Stimulated activated naive B cell treated with anti-CD40 and anti-IgM and Interleukin-4, amounts not matched to agents 10 μg/mL and 1 μg/mL and 100 μg/mL, for 72 hours (primary cell): Measurements from ENCODE around the gene GASK1A.
"Not testable (repeated sequence)": the region's sequence is repeated elsewhere in the genome, so short reads cannot be mapped to it uniquely, and the experiment has no call there.

Experiments used
- ATAC-seq, 2 donors: fragments of 150-1000 bp; cut with Tn5 transposase; replicated peaks; 2 replicates each; pipeline ENCODE4 v1.10.0; 2021; ENCODE audit warnings: moderate library complexity in 1 of 2
- DNase-seq: peaks from one replicate; pipeline ENCODE4 v3.0.0; 2021
- H3K27ac Mint-ChIP-seq: one replicate; pipeline ENCODE4 v1.8.0; 2022; ENCODE audit warnings: mild to moderate bottlenecking, mixed read lengths
- H3K27me3 Mint-ChIP-seq, 2 donors: one replicate each; pipeline ENCODE4 v1.8.0; 2022; ENCODE audit warnings: mixed read lengths in 2 of 2
- H3K36me3 Mint-ChIP-seq, 2 donors: one replicate each; pipeline ENCODE4 v1.8.0; 2022; ENCODE audit warnings: mixed read lengths in 2 of 2, mild to moderate bottlenecking in 1 of 2
- H3K4me1 Mint-ChIP-seq, 2 donors: one replicate each; pipeline ENCODE4 v1.8.0; 2022; ENCODE audit warnings: mixed read lengths in 2 of 2, mild to moderate bottlenecking in 1 of 2
- H3K4me3 Mint-ChIP-seq, 2 donors: one replicate each; pipeline ENCODE4 v1.8.0; 2022; ENCODE audit warnings: mild to moderate bottlenecking in 2 of 2, mixed read lengths in 2 of 2, moderate library complexity in 1 of 2
- H3K9me3 Mint-ChIP-seq, 2 donors: one replicate each; pipeline ENCODE4 v1.8.0; 2022; ENCODE audit warnings: mixed read lengths in 2 of 2, mild to moderate bottlenecking in 1 of 2

The GASK1A gene

GRCh38 chr3:42970557-42970956 lies 8.6 kb upstream of the GASK1A start:
- DNase-seq: no peak
- peaks cover 4 to 6% of the 10 kb centered on the region in 2 donors for H3K36me3 Mint-ChIP-seq
- peaks cover 7 to 22% of the 10 kb centered on the region in 2 donors for H3K27me3 Mint-ChIP-seq
- H3K4me1 Mint-ChIP-seq: no peaks in the 10 kb centered on the region
- H3K4me3 Mint-ChIP-seq: no peak overlapping the region
- H3K27ac Mint-ChIP-seq: no peak overlapping the region
- no peak for ATAC-seq
- H3K9me3 Mint-ChIP-seq: peaks cover 18 to 20% of the 10 kb centered on the region in 2 donors

GRCh38 chr3:42970976-42971772 lies 7.9 kb upstream of the GASK1A start:
- Mint-ChIP-seq H3K27me3 (peaks cover 12 to 27% of the 10 kb centered on the region in 2 donors), H3K36me3 (peaks cover 6 to 8% of the 10 kb centered on the region in 2 donors), H3K4me3 (no peak overlapping the region), H3K9me3 (peaks cover 22 to 24% of the 10 kb centered on the region in 2 donors), H3K4me1 (no peaks in the 10 kb centered on the region), H3K27ac (no peak overlapping the region)
- DNase-seq: no peak
- ATAC-seq: no peak

- Mint-ChIP-seq H3K27me3 (peaks cover 41 to 42% of the 10 kb centered on the region in 2 donors), H3K4me1 (peaks cover 3 to 11% of the 10 kb centered on the region in 2 donors), H3K36me3 (peaks cover 6 to 12% of the 10 kb centered on the region in 2 donors), H3K9me3 (peaks cover 24 to 25% of the 10 kb centered on the region in 2 donors)
- not testable (repeated sequence) for H3K4me3 Mint-ChIP-seq, DNase-seq, ATAC-seq, H3K27ac Mint-ChIP-seq
Observed at GRCh38 chr3:42974906-42975305, 4.2 kb upstream of the GASK1A start.

- Mint-ChIP-seq H3K4me3 (no peak overlapping the region), H3K9me3 (peaks cover 24 to 25% of the 10 kb centered on the region in 2 donors), H3K36me3 (peaks cover 6 to 12% of the 10 kb centered on the region in 2 donors), H3K4me1 (peaks cover 5 to 16% of the 10 kb centered on the region in 2 donors), H3K27me3 (peaks cover 45 to 47% of the 10 kb centered on the region in 2 donors), H3K27ac (no peak overlapping the region)
- DNase-seq (no peak), ATAC-seq (no peak)
Observed at GRCh38 chr3:42975456-42975855, 3.7 kb upstream of the GASK1A start.

GRCh38 chr3:42975955-42976354 lies 3.2 kb upstream of the GASK1A start:
- no peak for ATAC-seq
- Mint-ChIP-seq H3K4me1 (peaks cover 7 to 18% of the 10 kb centered on the region in 2 donors), H3K4me3 (no peak overlapping the region), H3K27ac (no peak overlapping the region), H3K36me3 (peaks cover 6 to 12% of the 10 kb centered on the region in 2 donors), H3K9me3 (peaks cover 24 to 25% of the 10 kb centered on the region in 2 donors), H3K27me3 (peaks cover 46 to 52% of the 10 kb centered on the region in 2 donors)
- no peak for DNase-seq

- H3K4me1 Mint-ChIP-seq: peaks cover 7 to 18% of the 10 kb centered on the region in 2 donors
- DNase-seq (no peak), ATAC-seq (no peak)
- H3K27ac Mint-ChIP-seq: no peak overlapping the region
- H3K4me3 Mint-ChIP-seq: peak overlapping the region; percentile 36 to 63
- H3K36me3 Mint-ChIP-seq: peaks cover 0 to 10% of the 10 kb centered on the region in 2 donors
- H3K9me3 Mint-ChIP-seq: peaks cover 6 to 10% of the 10 kb centered on the region in 2 donors
- peaks cover 44 to 53% of the 10 kb centered on the region in 2 donors for H3K27me3 Mint-ChIP-seq
Observed at GRCh38 chr3:42980209-42980608, 1.1 kb downstream of the GASK1A start.

- DNase-seq (no peak), ATAC-seq (no peak)
- Mint-ChIP-seq H3K4me3 (no peak overlapping the region), H3K36me3 (peaks cover 0 to 4% of the 10 kb centered on the region in 2 donors), H3K4me1 (peaks cover 7 to 18% of the 10 kb centered on the region in 2 donors), H3K27ac (no peak overlapping the region), H3K9me3 (peaks cover 1 to 4% of the 10 kb centered on the region in 2 donors), H3K27me3 (peaks cover 40 to 48% of the 10 kb centered on the region in 2 donors)
Observed at GRCh38 chr3:42980909-42981308, 1.8 kb downstream of the GASK1A start.

GRCh38 chr3:42982645-42983412 lies 3.7 kb downstream of the GASK1A start:
- Mint-ChIP-seq H3K9me3 (no peaks in the 10 kb centered on the region), H3K4me1 (peaks cover 7 to 18% of the 10 kb centered on the region in 2 donors), H3K36me3 (peaks cover 0 to under 1% of the 10 kb centered on the region in 2 donors), H3K4me3 (no peak overlapping the region), H3K27me3 (peaks cover 33 to 40% of the 10 kb centered on the region in 2 donors), H3K27ac (no peak overlapping the region)
- DNase-seq: no peak
- no peak for ATAC-seq

GRCh38 chr3:42983927-42984326 lies 4.8 kb downstream of the GASK1A start:
- H3K4me1 Mint-ChIP-seq: peaks cover 5 to 12% of the 10 kb centered on the region in 2 donors

GRCh38 chr3:42984701-42985100 lies 5.6 kb downstream of the GASK1A start:
- ATAC-seq (no peak), DNase-seq (no peak)
- Mint-ChIP-seq H3K27me3 (peaks cover 23 to 29% of the 10 kb centered on the region in 2 donors), H3K27ac (no peak overlapping the region), H3K4me1 (peaks cover 4 to 9% of the 10 kb centered on the region in 2 donors), H3K36me3 (no peaks in the 10 kb centered on the region), H3K9me3 (no peaks in the 10 kb centered on the region), H3K4me3 (no peak overlapping the region)

More at GRCh38 chr3:42983927-42984326, 4.8 kb downstream of the GASK1A start:
- H3K27me3 Mint-ChIP-seq: peaks cover 25 to 35% of the 10 kb centered on the region in 2 donors
- no peaks in the 10 kb centered on the region for H3K9me3 Mint-ChIP-seq
- H3K36me3 Mint-ChIP-seq: no peaks in the 10 kb centered on the region
- H3K4me3 Mint-ChIP-seq: no peak overlapping the region
- DNase-seq (no peak), ATAC-seq (no peak)
- H3K27ac Mint-ChIP-seq: no peak overlapping the region

GRCh38 chr3:42988097-42988496 lies 9.0 kb downstream of the GASK1A start:
- DNase-seq (no peak), ATAC-seq (no peak)
- H3K27me3 Mint-ChIP-seq: peaks cover 8 to 12% of the 10 kb centered on the region in 2 donors
- H3K4me1 Mint-ChIP-seq: no peaks in the 10 kb centered on the region
- H3K4me3 Mint-ChIP-seq: no peak overlapping the region
- H3K27ac Mint-ChIP-seq: no peak overlapping the region
- no peaks in the 10 kb centered on the region for H3K36me3 Mint-ChIP-seq
- no peaks in the 10 kb centered on the region for H3K9me3 Mint-ChIP-seq

- no peak overlapping the region for H3K27ac Mint-ChIP-seq
- H3K4me1 Mint-ChIP-seq: no peaks in the 10 kb centered on the region
- no peaks in the 10 kb centered on the region for H3K36me3 Mint-ChIP-seq
- ATAC-seq (no peak), DNase-seq (no peak)
- no peaks in the 10 kb centered on the region for H3K9me3 Mint-ChIP-seq
- peaks cover 8 to 12% of the 10 kb centered on the region in 2 donors for H3K27me3 Mint-ChIP-seq
- H3K4me3 Mint-ChIP-seq: no peak overlapping the region
Observed at GRCh38 chr3:42988566-42988965, 9.5 kb downstream of the GASK1A start.

GRCh38 chr3:42991341-42992315 lies 12.5 kb downstream of the GASK1A start:
- ATAC-seq: no peak
- H3K4me3 Mint-ChIP-seq: no peak overlapping the region
- DNase-seq: no peak
- no peaks in the 10 kb centered on the region for H3K4me1 Mint-ChIP-seq
- H3K9me3 Mint-ChIP-seq: no peaks in the 10 kb centered on the region
- H3K36me3 Mint-ChIP-seq: no peaks in the 10 kb centered on the region
- H3K27ac Mint-ChIP-seq: no peak overlapping the region
- H3K27me3 Mint-ChIP-seq: peaks cover 3 to 7% of the 10 kb centered on the region in 2 donors
